ENCODE measurements around the gene FOXP4. TPM values are rescaled to one million over a fixed set of nuclear protein-coding genes. Genes with fewer than 3 reads are reported as not detected.

The FOXP4 gene
- total and polyA plus RNA-seq, 8 donors, result 7.9 to 70.4 (median 30.7) TPM

GRCh38 chr6:41582540-41582939 lies 36.4 kb downstream of the FOXP4 start:
- 85 to 93% (median 89%) methylated on average over 5 of the region's 5 CpGs for WGBS, 5 donors
- Histone ChIP-seq H3K9me3 (no peaks in the 10 kb centered on the region), H3K27ac (peak overlapping the region in 2 of 5 donors; percentile 44 to 67), H3K4me3 (no peak overlapping the region), H3K4me1 (peaks cover 34 to 92% (median 69%) of the 10 kb centered on the region in 4 donors), H3K36me3 (peaks cover 16 to 63% (median 54%) of the 10 kb centered on the region in 4 donors), H3K27me3 (no peaks in the 10 kb centered on the region)
- DNase-seq, result no peak
- intact Hi-C loops (cut with DNase I; ENCODE audit: low total_unique reads), result no loop called here
- TF ChIP-seq POLR2AphosphoS5 (IDR thresholded peaks at IDR 0.05), result no peak
- TF ChIP-seq CTCF (IDR thresholded peaks at IDR 0.05), result no peak
- TF ChIP-seq EP300 (IDR thresholded peaks at IDR 0.05), result no peak
- no peak for TF ChIP-seq POLR2A (IDR thresholded peaks at IDR 0.05)

DNA sequence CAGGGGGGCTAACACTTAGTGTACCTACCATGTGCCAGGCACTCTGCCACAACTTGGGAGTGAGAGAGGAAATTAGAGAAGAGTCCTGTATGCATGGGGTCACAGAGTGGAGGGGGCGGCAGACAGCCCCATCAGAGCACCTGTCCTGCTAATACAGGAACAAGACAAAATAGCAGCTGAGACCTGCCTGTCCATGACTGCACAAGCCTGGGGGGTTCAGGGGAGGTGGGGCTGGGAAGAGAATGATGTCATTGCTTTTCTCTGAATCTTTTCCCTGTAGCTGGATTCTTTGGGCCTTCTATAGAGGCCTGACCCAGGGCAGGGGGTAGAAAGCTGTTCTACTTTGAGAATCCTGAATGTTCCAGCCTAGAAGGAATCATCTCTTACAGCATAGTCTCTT lies 37.4 kb downstream of the FOXP4 start:
- Histone ChIP-seq H3K9me3 (no peaks in the 10 kb centered on the region), H3K4me1 (peaks cover 24 to 82% (median 59%) of the 10 kb centered on the region in 4 donors), H3K27ac (peak overlapping the region in 3 of 5 donors; percentile 3 to 67 (median 35)), H3K27me3 (no peaks in the 10 kb centered on the region), H3K36me3 (peaks cover 18 to 74% (median 64%) of the 10 kb centered on the region in 4 donors), H3K4me3 (no peak overlapping the region)
- no peak for DNase-seq
- TF ChIP-seq CTCF (IDR thresholded peaks at IDR 0.05) (no peak), POLR2A (IDR thresholded peaks at IDR 0.05) (no peak), POLR2AphosphoS5 (IDR thresholded peaks at IDR 0.05) (no peak), EP300 (IDR thresholded peaks at IDR 0.05) (no peak)
- WGBS, 5 donors, result 81 to 100% (median 100%) methylated on average over 1 of the region's 1 CpG
- intact Hi-C loops (cut with DNase I; ENCODE audit: low total_unique reads), result no loop called here

DNA sequence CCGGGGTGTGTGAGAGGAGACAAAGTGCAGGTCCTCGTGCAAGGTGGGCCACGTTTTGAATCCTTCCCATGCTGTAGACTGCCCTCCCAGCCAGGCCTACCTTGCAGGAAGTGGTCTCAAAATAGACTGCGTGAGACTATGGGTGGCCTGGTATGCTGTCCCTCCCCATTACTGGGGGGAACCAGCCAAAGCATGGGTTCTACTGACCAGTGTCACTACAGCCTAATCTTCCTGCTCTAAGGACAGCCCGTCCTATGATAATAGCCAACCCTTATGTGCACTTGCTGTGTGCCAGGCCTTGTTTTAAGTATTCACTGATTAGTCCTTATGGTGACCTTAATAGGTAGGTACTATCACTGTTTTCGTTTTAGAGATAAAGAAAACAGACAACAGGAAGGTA lies 38.0 kb downstream of the FOXP4 start:
- WGBS, 5 donors, result 42 to 63% (median 59%) methylated on average over 6 of the region's 6 CpGs
- DNase-seq, result no peak
- Histone ChIP-seq H3K27me3 (no peaks in the 10 kb centered on the region), H3K36me3 (peaks cover 24 to 80% (median 70%) of the 10 kb centered on the region in 4 donors), H3K4me3 (no peak overlapping the region), H3K4me1 (peaks cover 19 to 76% (median 53%) of the 10 kb centered on the region in 4 donors), H3K9me3 (no peaks in the 10 kb centered on the region), H3K27ac (peak overlapping the region in 2 of 5 donors; percentile 56 to 58)
- TF ChIP-seq CTCF (IDR thresholded peaks at IDR 0.05), result no peak
- no peak for TF ChIP-seq POLR2A (IDR thresholded peaks at IDR 0.05)
- TF ChIP-seq POLR2AphosphoS5 (IDR thresholded peaks at IDR 0.05), result no peak
- TF ChIP-seq EP300 (IDR thresholded peaks at IDR 0.05), result no peak
- intact Hi-C loops (cut with DNase I; ENCODE audit: low total_unique reads), result no loop called here

GRCh38 chr6:41584668-41585205 lies 38.6 kb downstream of the FOXP4 start:
- Histone ChIP-seq H3K27me3 (no peaks in the 10 kb centered on the region), H3K36me3 (peaks cover 29 to 82% (median 76%) of the 10 kb centered on the region in 4 donors), H3K27ac (peak overlapping the region in 3 of 5 donors; percentile 56 to 58 (median 57)), H3K4me3 (no peak overlapping the region), H3K9me3 (no peaks in the 10 kb centered on the region), H3K4me1 (peaks cover 19 to 74% (median 53%) of the 10 kb centered on the region in 4 donors)
- DNase-seq, result peak; percentile 77 to 81
- TF ChIP-seq CTCF (IDR thresholded peaks at IDR 0.05) (no peak), EP300 (IDR thresholded peaks at IDR 0.05) (no peak), POLR2A (IDR thresholded peaks at IDR 0.05) (no peak), POLR2AphosphoS5 (IDR thresholded peaks at IDR 0.05) (no peak)
- 48 to 80% (median 56%) methylated on average over 8 to 11 of the region's 11 CpGs for WGBS, 5 donors
- intact Hi-C loops (cut with DNase I; ENCODE audit: low total_unique reads), result no loop called here
